DND-41 (cell line): ENCODE data around the gene PABPC1L.

Experiments used
- EZH2 ChIP-seq: IDR thresholded peaks from 3 replicates; pipeline ENCODE4 v1.6.1; 2012; ENCODE audit warnings: borderline replicate concordance, low read depth, mild to moderate bottlenecking, moderate library complexity, low read length, inconsistent platforms; ENCODE audit not compliant: severe bottlenecking
- TF ChIP-seq, protein P1 (sequence below): IDR thresholded peaks from 2 replicates; pipeline ENCODE4 v1.5.1; 2012; ENCODE audit warnings: borderline replicate concordance, low read length, moderate library complexity, mild to moderate bottlenecking; ENCODE audit not compliant: poor library complexity, severe bottlenecking; ENCODE audit errors: extremely low read depth

GRCh38 chr20:44901974-44902373 is 7.9 kb upstream of the PABPC1L start:
- TF ChIP-seq, protein P1, sequence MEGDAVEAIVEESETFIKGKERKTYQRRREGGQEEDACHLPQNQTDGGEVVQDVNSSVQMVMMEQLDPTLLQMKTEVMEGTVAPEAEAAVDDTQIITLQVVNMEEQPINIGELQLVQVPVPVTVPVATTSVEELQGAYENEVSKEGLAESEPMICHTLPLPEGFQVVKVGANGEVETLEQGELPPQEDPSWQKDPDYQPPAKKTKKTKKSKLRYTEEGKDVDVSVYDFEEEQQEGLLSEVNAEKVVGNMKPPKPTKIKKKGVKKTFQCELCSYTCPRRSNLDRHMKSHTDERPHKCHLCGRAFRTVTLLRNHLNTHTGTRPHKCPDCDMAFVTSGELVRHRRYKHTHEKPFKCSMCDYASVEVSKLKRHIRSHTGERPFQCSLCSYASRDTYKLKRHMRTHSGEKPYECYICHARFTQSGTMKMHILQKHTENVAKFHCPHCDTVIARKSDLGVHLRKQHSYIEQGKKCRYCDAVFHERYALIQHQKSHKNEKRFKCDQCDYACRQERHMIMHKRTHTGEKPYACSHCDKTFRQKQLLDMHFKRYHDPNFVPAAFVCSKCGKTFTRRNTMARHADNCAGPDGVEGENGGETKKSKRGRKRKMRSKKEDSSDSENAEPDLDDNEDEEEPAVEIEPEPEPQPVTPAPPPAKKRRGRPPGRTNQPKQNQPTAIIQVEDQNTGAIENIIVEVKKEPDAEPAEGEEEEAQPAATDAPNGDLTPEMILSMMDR, result no peak
- TF ChIP-seq EZH2, result no peak
